HepG2 (cell line): ENCODE results near the gene LGALS4. TPM values are rescaled to one million over a fixed set of nuclear protein-coding genes. Genes with fewer than 3 reads are reported as not detected.

ENCODE experiments used
- BCL3 ChIP-seq: sonication (generic); formaldehyde crosslinking; IDR thresholded peaks from 2 replicates; pipeline ENCODE4 v1.5.1; 2020; ENCODE audit warnings: mild to moderate bottlenecking, missing genetic modification reagents, moderate library complexity
- CERS6 ChIP-seq: sonication (generic); formaldehyde crosslinking; IDR thresholded peaks from 2 replicates; pipeline ENCODE4 v1.5.0; 2020; ENCODE audit warnings: missing genetic modification reagents
- ELF3 ChIP-seq: IDR thresholded peaks from 2 replicates; pipeline ENCODE4 v1.6.1; 2016; ENCODE audit warnings: missing genetic modification reagents, missing compliant biosample characterization
- HINFP ChIP-seq: sonication (generic); formaldehyde crosslinking; IDR thresholded peaks from 2 replicates; pipeline ENCODE4 v1.4.0; 2020; ENCODE audit warnings: low read depth, mild to moderate bottlenecking, missing genetic modification reagents
- HNF1A ChIP-seq, 2 experiments: sonication (generic) in 1 of 2; formaldehyde crosslinking in 1 of 2; IDR thresholded peaks; 2 replicates each; pipeline versions ENCODE4 v1.4.0 to v1.6.1; 2016 to 2020; ENCODE audit warnings: borderline replicate concordance in 1 of 2, low read depth in 1 of 2, mild to moderate bottlenecking in 1 of 2, missing genetic modification reagents in 1 of 2
- HNRNPK ChIP-seq: fragments of 200-400 bp; formaldehyde crosslinking; IDR thresholded peaks from 2 replicates; pipeline ENCODE4 v1.6.1; 2018; ENCODE audit warnings: low read length, low read depth, moderate library complexity, mild to moderate bottlenecking; ENCODE audit not compliant: poor library complexity, severe bottlenecking
- JUNB ChIP-seq: sonication (generic); formaldehyde crosslinking; IDR thresholded peaks from 2 replicates; pipeline ENCODE4 v1.8.0; 2022; ENCODE audit warnings: missing genetic modification reagents, mild to moderate bottlenecking, borderline replicate concordance
- KLF6 ChIP-seq: IDR thresholded peaks from 2 replicates; pipeline ENCODE4 v1.8.0; 2016; ENCODE audit warnings: missing biosample characterization, missing genetic modification reagents
- TFDP1 ChIP-seq: IDR thresholded peaks from 2 replicates; pipeline ENCODE4 v1.6.1; 2016; ENCODE audit warnings: missing compliant biosample characterization, missing genetic modification reagents, borderline replicate concordance
- ZNF224 ChIP-seq: sonication (generic); formaldehyde crosslinking; IDR thresholded peaks from 2 replicates; pipeline ENCODE4 v1.5.0; 2020; ENCODE audit warnings: mild to moderate bottlenecking, missing genetic modification reagents
- ZNF234 ChIP-seq: sonication (generic); formaldehyde crosslinking; conservative IDR thresholded peaks from 2 replicates; pipeline ENCODE4 v1.5.1; 2020; ENCODE audit warnings: mild to moderate bottlenecking, missing genetic modification reagents
- ZNF597 ChIP-seq: sonication (generic); formaldehyde crosslinking; IDR thresholded peaks from 2 replicates; pipeline ENCODE4 v1.5.0; 2020; ENCODE audit warnings: missing genetic modification reagents
- ZNF770 ChIP-seq: sonication (generic); formaldehyde crosslinking; IDR thresholded peaks from 2 replicates; pipeline ENCODE4 v1.5.0; 2020; ENCODE audit warnings: mild to moderate bottlenecking, missing genetic modification reagents
- polyA plus RNA-seq, 8 experiments: library from polyadenylated mRNA; depleted of rRNA in 3 of 8; stranded (reverse) in 7 of 8; unstranded in 1 of 8; fragments of >200 nt; fragmentation: Illumina TruSeq in 4 of 8; extraction: Trizol in 4 of 8; gene quantifications; 2 replicates each; pipeline versions ENCODE4 v1.2.1 to v1.2.3, GENCODE V29; 2011 to 2016; ENCODE audit warnings: low read depth in 4 of 8, missing spikeins in 1 of 8, mixed read lengths in 1 of 8; ENCODE audit not compliant: insufficient read depth in 1 of 8
- total RNA-seq, 5 experiments: library from RNA; depleted of rRNA; stranded (reverse); fragments of >200 nt; fragmentation: Illumina TruSeq; extraction: Trizol; gene quantifications; 2 replicates each; pipeline ENCODE4 v1.2.3, GENCODE V29; 2016; ENCODE audit warnings: low read depth in 1 of 5

LGALS4 gene
- total and polyA plus RNA-seq, 2 of the 13 experiments (the other 11 are each of a cell fraction or from before 2014, with no cell fraction given), result 0.24 to 0.71 TPM

GRCh38 chr19:38849860-38850435 lies 37.2 kb upstream of the LGALS4 start, which contains the start of gene HNRNPL (continued):
- TF ChIP-seq ZNF770 (no peak), ZNF224 (CRISPR knock-in tag) (no peak), ZNF234 (CRISPR knock-in tag) (no peak), KLF6 (CRISPR knock-in tag) (no peak; the same call in 1 of the 2 replicates), TFDP1 (CRISPR knock-in tag) (peak; percentile 81; the same call in 1 of the 2 replicates), CERS6 (CRISPR knock-in tag) (no peak), HINFP (CRISPR knock-in tag) (peak; percentile 21; the same call in 1 of the 2 replicates), HNF1A (IDR thresholded peaks at IDR 0.05; ENCODE audit: low read depth) (no peak), HNF1A (CRISPR knock-in tag; IDR thresholded peaks at IDR 0.05; ENCODE audit: borderline replicate concordance) (no peak; the same call in 1 of the 2 replicates), HNRNPK (no peak), JUNB (CRISPR knock-in tag) (no peak), BCL3 (CRISPR knock-in tag) (no peak; the same call in 1 of the 2 replicates), ZNF597 (no peak), ELF3 (no peak)
